Caco-2 (cell line): Measurements from ENCODE around the gene PLCXD3. TPM values are rescaled to one million over a fixed set of nuclear protein-coding genes. Genes with fewer than 3 reads are reported as not detected.

ENCODE experiments used
- BruUV-seq: library from RNA; stranded (reverse); fragments of 400-500 nt; replicated peaks from 2 replicates; lab custom pipeline; 2021; lab: Mats Ljungman, UMichigan
- CTCF ChIA-PET: fragments of 300-600 bp; sonication (Branson Sonifier 250); formaldehyde crosslinking; loops from one replicate; lab custom pipeline; 2022; ENCODE audit warnings: antibody characterized with exemption; lab: Charles Lee
- POLR2A ChIA-PET: fragments of 300-600 bp; sonication (Branson Sonifier 250); formaldehyde crosslinking; loops from one replicate; lab custom pipeline; 2022; ENCODE audit warnings: antibody characterized with exemption; lab: Charles Lee
- DNase-seq, 2 experiments: peaks; one replicate each; pipeline versions ENCODE4 v3.0.0 to v3.0.0-alpha.2; 2020 to 2022
- H3K27me3 ChIP-seq: replicated peaks from 2 replicates; pipeline ENCODE4 v1.6.0; 2011; ENCODE audit warnings: low read length; ENCODE audit not compliant: control insufficient read depth, insufficient read depth
- H3K36me3 ChIP-seq: 2 replicates; pipeline ENCODE4 v1.5.1; 2011; ENCODE audit warnings: low read length; ENCODE audit not compliant: control insufficient read depth, insufficient read depth
- H3K4me1 ChIP-seq: fragments of 250-450 bp; sonication (Bioruptor Pico); 2 replicates; pipeline ENCODE4 v1.5.1; 2020; ENCODE audit warnings: mild to moderate bottlenecking
- H3K4me3 ChIP-seq: 2 replicates; pipeline ENCODE4 v1.5.1; 2011; ENCODE audit warnings: low read depth, mild to moderate bottlenecking, control low read depth, low read length
- H3K9me3 ChIP-seq: fragments of 250-450 bp; sonication (Bioruptor Pico); 2 replicates; pipeline ENCODE4 v1.5.1; 2020; ENCODE audit warnings: mild to moderate bottlenecking, moderate library complexity
- H3K27ac Mint-ChIP-seq: one replicate; pipeline ENCODE4 v1.8.0; 2022; ENCODE audit warnings: mixed read lengths; ENCODE audit not compliant: unreplicated experiment
- H3K27me3 Mint-ChIP-seq: one replicate; pipeline ENCODE4 v1.8.0; 2022; ENCODE audit warnings: mixed read lengths; ENCODE audit not compliant: insufficient read depth, unreplicated experiment
- H3K36me3 Mint-ChIP-seq: one replicate; pipeline ENCODE4 v1.8.0; 2022; ENCODE audit warnings: mild to moderate bottlenecking, mixed read lengths; ENCODE audit not compliant: insufficient read depth, unreplicated experiment
- H3K4me1 Mint-ChIP-seq: one replicate; pipeline ENCODE4 v1.8.0; 2022; ENCODE audit warnings: low read depth, mixed read lengths; ENCODE audit not compliant: unreplicated experiment
- H3K4me3 Mint-ChIP-seq: one replicate; pipeline ENCODE4 v1.8.0; 2022; ENCODE audit warnings: mild to moderate bottlenecking, moderate library complexity, mixed read lengths; ENCODE audit not compliant: unreplicated experiment
- H3K9me3 Mint-ChIP-seq: one replicate; pipeline ENCODE4 v1.8.0; 2022; ENCODE audit warnings: mixed read lengths; ENCODE audit not compliant: unreplicated experiment
- CTCF ChIP-seq, 2 experiments: fragments of 200-600 bp in 1 of 2; IDR thresholded peaks; 1 replicate in 1 of 2; 2 replicates in 1 of 2; pipeline versions ENCODE4 v1.5.1 to v1.8.0; 2011 to 2022; ENCODE audit warnings: antibody characterized with exemption in 1 of 2, control low read depth in 1 of 2, inconsistent platforms in 1 of 2, low read depth in 1 of 2, low read length in 1 of 2, mild to moderate bottlenecking in 1 of 2, moderate library complexity in 1 of 2; ENCODE audit not compliant: insufficient read depth in 1 of 2, severe bottlenecking in 1 of 2, unreplicated experiment in 1 of 2
- intact Hi-C: fragments of 100-400 bp; cut with micrococcal nuclease; formaldehyde crosslinking; loops from one replicate; pipeline ENCODE4 v1.10.0; 2022; ENCODE audit not compliant: unreplicated experiment
- total RNA-seq: library from RNA; stranded (reverse); gene quantifications from 2 replicates; pipeline ENCODE4 v1.2.3, GENCODE V29; 2022

PLCXD3 gene
- total RNA-seq, 1 experiment from 2014 or later: 0.20 TPM

GRCh38 chr5:41286696-41287095 is 223.7 kb downstream of the PLCXD3 start:
- TF ChIP-seq CTCF (IDR thresholded peaks at IDR 0.05; ENCODE audit: insufficient read depth in 1 of 2, low read depth in 1 of 2, low read length in 1 of 2, severe bottlenecking in 1 of 2, unreplicated experiment in 1 of 2): no peak
- POLR2A ChIA-PET: no interaction called here
- Mint-ChIP-seq H3K36me3 (no peaks in the 10 kb centered on the region), H3K9me3 (peaks cover 32% of the 10 kb centered on the region), H3K27me3 (peaks cover 3% of the 10 kb centered on the region), H3K27ac (no peak overlapping the region), H3K4me1 (no peaks in the 10 kb centered on the region), H3K4me3 (no peak overlapping the region)
- H3K27me3 ChIP-seq: no peaks in the 10 kb centered on the region
- H3K4me1 ChIP-seq: no peaks in the 10 kb centered on the region
- no peaks in the 10 kb centered on the region for H3K9me3 ChIP-seq
- no TSS peak for BruUV-seq
- no peaks in the 10 kb centered on the region for H3K36me3 ChIP-seq
- intact Hi-C loops: no loop called here
- CTCF ChIA-PET: no interaction called here
- no peak overlapping the region for H3K4me3 ChIP-seq
- DNase-seq: no peak

- H3K27me3 Mint-ChIP-seq: peaks cover 3% of the 10 kb centered on the region
- no peak for DNase-seq
- H3K9me3 Mint-ChIP-seq: peaks cover 32% of the 10 kb centered on the region
- H3K36me3 Mint-ChIP-seq: no peaks in the 10 kb centered on the region
- POLR2A ChIA-PET: no interaction called here
- Histone ChIP-seq H3K36me3 (no peaks in the 10 kb centered on the region), H3K9me3 (no peaks in the 10 kb centered on the region), H3K4me3 (no peak overlapping the region), H3K4me1 (no peaks in the 10 kb centered on the region), H3K27me3 (no peaks in the 10 kb centered on the region)
- CTCF ChIA-PET: no interaction called here
- H3K4me1 Mint-ChIP-seq: no peaks in the 10 kb centered on the region
- intact Hi-C loops: no loop called here
- no TSS peak for BruUV-seq
- H3K4me3 Mint-ChIP-seq: no peak overlapping the region
- no peak overlapping the region for H3K27ac Mint-ChIP-seq
- TF ChIP-seq CTCF (IDR thresholded peaks at IDR 0.05; ENCODE audit: insufficient read depth in 1 of 2, low read depth in 1 of 2, low read length in 1 of 2, severe bottlenecking in 1 of 2, unreplicated experiment in 1 of 2): no peak
These were observed 224.2 kb downstream of the PLCXD3 start for GRCh38 chr5:41286165-41286564.

- H3K4me3 Mint-ChIP-seq: no peak overlapping the region
- no peak for TF ChIP-seq CTCF (IDR thresholded peaks at IDR 0.05; ENCODE audit: insufficient read depth in 1 of 2, low read depth in 1 of 2, low read length in 1 of 2, severe bottlenecking in 1 of 2, unreplicated experiment in 1 of 2)
- DNase-seq: no peak
- intact Hi-C loops: no loop called here
- ChIA-PET POLR2A (no interaction called here), CTCF (no interaction called here)
- no peaks in the 10 kb centered on the region for H3K36me3 Mint-ChIP-seq
- H3K4me1 ChIP-seq: no peaks in the 10 kb centered on the region
- no peak overlapping the region for H3K4me3 ChIP-seq
- H3K9me3 Mint-ChIP-seq: peaks cover 32% of the 10 kb centered on the region
- H3K4me1 Mint-ChIP-seq: no peaks in the 10 kb centered on the region
- no peaks in the 10 kb centered on the region for H3K27me3 ChIP-seq
- no peaks in the 10 kb centered on the region for H3K9me3 ChIP-seq
- H3K27ac Mint-ChIP-seq: no peak overlapping the region
- BruUV-seq: no TSS peak
- no peaks in the 10 kb centered on the region for H3K36me3 ChIP-seq
- peaks cover 3% of the 10 kb centered on the region for H3K27me3 Mint-ChIP-seq
These were observed 225.5 kb downstream of the PLCXD3 start for GRCh38 chr5:41284938-41285337.
